ENCODE data around the gene COG6.

DNA sequence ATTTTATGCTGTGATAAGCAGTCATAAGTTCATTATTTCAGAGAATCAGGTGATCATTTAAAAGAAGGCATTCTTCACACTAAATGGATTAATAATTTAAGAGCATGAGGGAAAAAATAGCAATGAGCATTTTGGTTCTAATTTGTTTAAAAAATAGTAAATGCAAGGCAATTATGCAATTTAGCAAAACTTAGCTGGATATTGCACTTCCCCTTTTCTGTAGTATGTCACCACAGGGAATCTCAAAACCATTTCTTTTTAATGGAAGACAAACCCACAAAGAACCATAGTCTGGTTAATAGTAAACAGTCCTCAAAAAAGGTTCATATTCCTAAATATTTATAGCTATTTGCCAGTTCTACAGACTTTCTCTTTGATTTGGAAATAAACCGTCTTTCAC is 30.2 kb downstream of the COG6 start:
- TF ChIP-seq, protein P1, sequence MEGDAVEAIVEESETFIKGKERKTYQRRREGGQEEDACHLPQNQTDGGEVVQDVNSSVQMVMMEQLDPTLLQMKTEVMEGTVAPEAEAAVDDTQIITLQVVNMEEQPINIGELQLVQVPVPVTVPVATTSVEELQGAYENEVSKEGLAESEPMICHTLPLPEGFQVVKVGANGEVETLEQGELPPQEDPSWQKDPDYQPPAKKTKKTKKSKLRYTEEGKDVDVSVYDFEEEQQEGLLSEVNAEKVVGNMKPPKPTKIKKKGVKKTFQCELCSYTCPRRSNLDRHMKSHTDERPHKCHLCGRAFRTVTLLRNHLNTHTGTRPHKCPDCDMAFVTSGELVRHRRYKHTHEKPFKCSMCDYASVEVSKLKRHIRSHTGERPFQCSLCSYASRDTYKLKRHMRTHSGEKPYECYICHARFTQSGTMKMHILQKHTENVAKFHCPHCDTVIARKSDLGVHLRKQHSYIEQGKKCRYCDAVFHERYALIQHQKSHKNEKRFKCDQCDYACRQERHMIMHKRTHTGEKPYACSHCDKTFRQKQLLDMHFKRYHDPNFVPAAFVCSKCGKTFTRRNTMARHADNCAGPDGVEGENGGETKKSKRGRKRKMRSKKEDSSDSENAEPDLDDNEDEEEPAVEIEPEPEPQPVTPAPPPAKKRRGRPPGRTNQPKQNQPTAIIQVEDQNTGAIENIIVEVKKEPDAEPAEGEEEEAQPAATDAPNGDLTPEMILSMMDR (conservative IDR thresholded peaks at IDR 0.05 in 1 of 2, IDR thresholded peaks at IDR 0.05 in 1 of 2; ENCODE audit: low read depth in 1 of 2, low read length in 2 of 2): no peak
- no peak for TF ChIP-seq EZH2 (IDR thresholded peaks at IDR 0.05; ENCODE audit: low read length, missing control alignments)

All from fibroblast of lung (primary cell).